HepG2 (cell line): ENCODE results near the gene HSDL1. TPM values are rescaled to one million over a fixed set of nuclear protein-coding genes. Genes with fewer than 3 reads are reported as not detected.

Experiments used
- ARID5B ChIP-seq: IDR thresholded peaks from 2 replicates; pipeline ENCODE4 v1.4.0; 2020; ENCODE audit warnings: mild to moderate bottlenecking, missing genetic modification reagents
- FOXK1 ChIP-seq: sonication (generic); formaldehyde crosslinking; IDR thresholded peaks from 2 replicates; pipeline ENCODE4 v1.4.0; 2020; ENCODE audit warnings: low read depth, missing genetic modification reagents, borderline replicate concordance
- GZF1 ChIP-seq: sonication (generic); formaldehyde crosslinking; IDR thresholded peaks from 2 replicates; pipeline ENCODE4 v1.5.1; 2020; ENCODE audit warnings: mild to moderate bottlenecking, missing genetic modification reagents
- HNRNPL ChIP-seq: fragments of 200-400 bp; formaldehyde crosslinking; IDR thresholded peaks from 2 replicates; pipeline ENCODE4 v1.6.1; 2017; ENCODE audit warnings: mild to moderate bottlenecking, low read depth, low read length
- KLF13 ChIP-seq: sonication (generic); formaldehyde crosslinking; IDR thresholded peaks from 2 replicates; pipeline ENCODE4 v1.4.0; 2020; ENCODE audit warnings: mild to moderate bottlenecking, missing genetic modification reagents
- KLF9 ChIP-seq: IDR thresholded peaks from 2 replicates; pipeline ENCODE4 v1.6.1; 2016; ENCODE audit warnings: low read depth
- MAFG ChIP-seq: sonication (generic); formaldehyde crosslinking; IDR thresholded peaks from 2 replicates; pipeline ENCODE4 v1.5.1; 2020; ENCODE audit warnings: mild to moderate bottlenecking, missing genetic modification reagents
- NFIB ChIP-seq: sonication (generic); formaldehyde crosslinking; IDR thresholded peaks from 2 replicates; pipeline ENCODE4 v1.9.0; 2021; ENCODE audit warnings: missing genetic modification reagents, mild to moderate bottlenecking, borderline replicate concordance
- NONO ChIP-seq, 2 experiments: fragments of 450-650 bp in 1 of 2; sonication (generic) in 1 of 2; formaldehyde crosslinking in 1 of 2; IDR thresholded peaks in 1 of 2; conservative IDR thresholded peaks in 1 of 2; 2 replicates each; pipeline versions ENCODE4 v1.6.1 to v1.8.0; 2017 to 2022; ENCODE audit warnings: mild to moderate bottlenecking in 1 of 2, missing genetic modification reagents in 1 of 2, moderate library complexity in 1 of 2
- RBFOX2 ChIP-seq: fragments of 200-400 bp; formaldehyde crosslinking; IDR thresholded peaks from 2 replicates; pipeline ENCODE4 v1.6.1; 2017; ENCODE audit warnings: low read depth, mild to moderate bottlenecking, low read length
- SALL1 ChIP-seq: sonication (generic); formaldehyde crosslinking; IDR thresholded peaks from 2 replicates; pipeline ENCODE4 v1.8.0; 2022; ENCODE audit warnings: mild to moderate bottlenecking, missing genetic modification reagents
- SMARCE1 ChIP-seq: fragments of 450-650 bp; IDR thresholded peaks from 2 replicates; pipeline ENCODE4 v1.6.1; 2017; ENCODE audit warnings: borderline replicate concordance
- SP5 ChIP-seq: IDR thresholded peaks from 2 replicates; pipeline ENCODE4 v1.6.1; 2016; ENCODE audit warnings: low read depth, borderline replicate concordance
- TSC22D2 ChIP-seq: sonication (generic); formaldehyde crosslinking; IDR thresholded peaks from 2 replicates; pipeline ENCODE4 v1.5.1; 2020; ENCODE audit warnings: missing genetic modification reagents, mild to moderate bottlenecking, borderline replicate concordance
- ZBTB20 ChIP-seq: sonication (generic); formaldehyde crosslinking; IDR thresholded peaks from 2 replicates; pipeline ENCODE4 v1.8.1; 2023; ENCODE audit warnings: missing genetic modification reagents, low read depth, mild to moderate bottlenecking, borderline replicate concordance
- ZFP41 ChIP-seq: sonication (generic); formaldehyde crosslinking; IDR thresholded peaks from 2 replicates; pipeline ENCODE4 v1.4.0; 2020; ENCODE audit warnings: mild to moderate bottlenecking, missing genetic modification reagents, borderline replicate concordance
- ZNF225 ChIP-seq: sonication (generic); formaldehyde crosslinking; IDR thresholded peaks from 2 replicates; pipeline ENCODE4 v1.4.0; 2020; ENCODE audit warnings: mild to moderate bottlenecking, missing genetic modification reagents
- ZNF260 ChIP-seq: sonication (generic); formaldehyde crosslinking; IDR thresholded peaks from 2 replicates; pipeline ENCODE4 v1.4.0; 2020; ENCODE audit warnings: missing genetic modification reagents, low read depth, mild to moderate bottlenecking, borderline replicate concordance
- ZNF292 ChIP-seq: sonication (generic); formaldehyde crosslinking; IDR thresholded peaks from 2 replicates; pipeline ENCODE4 v1.8.1; 2022; ENCODE audit warnings: mild to moderate bottlenecking, low read depth, missing genetic modification reagents, borderline replicate concordance
- ZNF670 ChIP-seq: sonication (generic); formaldehyde crosslinking; IDR thresholded peaks from 2 replicates; pipeline ENCODE4 v1.8.0; 2022; ENCODE audit warnings: mild to moderate bottlenecking, missing genetic modification reagents, borderline replicate concordance
- ZNF704 ChIP-seq: sonication (generic); formaldehyde crosslinking; IDR thresholded peaks from 2 replicates; pipeline ENCODE4 v1.8.1; 2023; ENCODE audit warnings: mild to moderate bottlenecking, inconsistent platforms, moderate library complexity, missing genetic modification reagents, borderline replicate concordance
- polyA plus RNA-seq, 8 experiments: library from polyadenylated mRNA; depleted of rRNA in 3 of 8; stranded (reverse) in 7 of 8; unstranded in 1 of 8; fragments of >200 nt; fragmentation: Illumina TruSeq in 4 of 8; extraction: Trizol in 4 of 8; gene quantifications; 2 replicates each; pipeline versions ENCODE4 v1.2.1 to v1.2.3, GENCODE V29; 2011 to 2016; ENCODE audit warnings: low read depth in 4 of 8, missing spikeins in 1 of 8, mixed read lengths in 1 of 8; ENCODE audit not compliant: insufficient read depth in 1 of 8
- total RNA-seq, 5 experiments: library from RNA; depleted of rRNA; stranded (reverse); fragments of >200 nt; fragmentation: Illumina TruSeq; extraction: Trizol; gene quantifications; 2 replicates each; pipeline ENCODE4 v1.2.3, GENCODE V29; 2016; ENCODE audit warnings: low read depth in 1 of 5
- TF ChIP-seq, protein P1 (sequence below): sonication (generic); formaldehyde crosslinking; IDR thresholded peaks from 2 replicates; pipeline ENCODE4 v1.4.0; 2020; ENCODE audit warnings: missing genetic modification reagents

Gene HSDL1
- total and polyA plus RNA-seq, 2 of the 13 experiments (the other 11 are each of a cell fraction or from before 2014, with no cell fraction given) = 49.2 to 49.7 TPM

- TF ChIP-seq, protein P1, sequence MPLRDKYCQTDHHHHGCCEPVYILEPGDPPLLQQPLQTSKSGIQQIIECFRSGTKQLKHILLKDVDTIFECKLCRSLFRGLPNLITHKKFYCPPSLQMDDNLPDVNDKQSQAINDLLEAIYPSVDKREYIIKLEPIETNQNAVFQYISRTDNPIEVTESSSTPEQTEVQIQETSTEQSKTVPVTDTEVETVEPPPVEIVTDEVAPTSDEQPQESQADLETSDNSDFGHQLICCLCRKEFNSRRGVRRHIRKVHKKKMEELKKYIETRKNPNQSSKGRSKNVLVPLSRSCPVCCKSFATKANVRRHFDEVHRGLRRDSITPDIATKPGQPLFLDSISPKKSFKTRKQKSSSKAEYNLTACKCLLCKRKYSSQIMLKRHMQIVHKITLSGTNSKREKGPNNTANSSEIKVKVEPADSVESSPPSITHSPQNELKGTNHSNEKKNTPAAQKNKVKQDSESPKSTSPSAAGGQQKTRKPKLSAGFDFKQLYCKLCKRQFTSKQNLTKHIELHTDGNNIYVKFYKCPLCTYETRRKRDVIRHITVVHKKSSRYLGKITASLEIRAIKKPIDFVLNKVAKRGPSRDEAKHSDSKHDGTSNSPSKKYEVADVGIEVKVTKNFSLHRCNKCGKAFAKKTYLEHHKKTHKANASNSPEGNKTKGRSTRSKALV (CRISPR knock-in tag) = peak; percentile 53; the same call in 1 of the 2 replicates
- peak; percentile 98 for TF ChIP-seq RBFOX2
- peak; percentile 90 for TF ChIP-seq ZFP41 (CRISPR knock-in tag)
- no peak; the same call in 1 of the 2 replicates for TF ChIP-seq SP5 (CRISPR knock-in tag)
- peak; percentile 87 for TF ChIP-seq KLF13 (CRISPR knock-in tag)
- TF ChIP-seq NONO (IDR thresholded peaks at IDR 0.05) = no peak
- peak; percentile 96 for TF ChIP-seq NONO (CRISPR knock-in tag; conservative IDR thresholded peaks at IDR 0.05)
- no peak for TF ChIP-seq NFIB
- no peak; the same call in 1 of the 2 replicates for TF ChIP-seq SALL1 (CRISPR knock-in tag)
- TF ChIP-seq TSC22D2 (CRISPR knock-in tag) = peak; percentile 90; the same call in 1 of the 2 replicates
- TF ChIP-seq HNRNPL = 0 out of 2 replicates have a peak, but pooled peaks have one; percentile 24
- TF ChIP-seq ZNF225 (CRISPR knock-in tag) = peak; percentile 68
- TF ChIP-seq MAFG (CRISPR knock-in tag) = 0 out of 2 replicates have a peak, but pooled peaks have one; percentile 40
- TF ChIP-seq FOXK1 = peak; percentile 98
- TF ChIP-seq ZNF670 = peak; percentile 23; the same call in 1 of the 2 replicates
- no peak for TF ChIP-seq ZNF292 (CRISPR knock-in tag)
- TF ChIP-seq ARID5B = no peak; the same call in none of the 2 replicates
- TF ChIP-seq SMARCE1 = no peak
- no peak for TF ChIP-seq GZF1 (CRISPR knock-in tag)
- TF ChIP-seq KLF9 (CRISPR knock-in tag) = 0 out of 2 replicates have a peak, but pooled peaks have one; percentile 50
- no peak for TF ChIP-seq ZNF260 (CRISPR knock-in tag)
- no peak for TF ChIP-seq ZBTB20 (CRISPR knock-in tag)
- peak; percentile 69; the same call in 1 of the 2 replicates for TF ChIP-seq ZNF704 (CRISPR knock-in tag)
These were observed 28.1 kb downstream of the HSDL1 start, which contains the start of gene MBTPS1 (continued) for GRCh38 chr16:84116720-84117493.
